A673 (cell line): Measurements from ENCODE around the gene JARID2. TPM values are rescaled to one million over a fixed set of nuclear protein-coding genes. Genes with fewer than 3 reads are reported as not detected.

Source experiments
- BruUV-seq: library from RNA; stranded (reverse); fragments of 400-500 nt; replicated peaks from 2 replicates; lab custom pipeline; 2021; lab: Mats Ljungman, UMichigan
- CTCF ChIA-PET: fragments of 300-600 bp; sonication (Branson Sonifier 250); formaldehyde crosslinking; loops from one replicate; lab custom pipeline; 2022; ENCODE audit warnings: antibody characterized with exemption; lab: Charles Lee
- POLR2A ChIA-PET: fragments of 300-600 bp; sonication (Branson Sonifier 250); formaldehyde crosslinking; loops from one replicate; lab custom pipeline; 2022; ENCODE audit warnings: antibody characterized with exemption; ENCODE audit not compliant: low non-redundant PET; lab: Charles Lee
- DNase-seq: peaks from one replicate; pipeline ENCODE4 v3.0.0-alpha.2; 2015; ENCODE audit warnings: low spot score
- H3K27ac ChIP-seq: fragments of 200-600 bp; sonication (generic); 2 replicates; pipeline ENCODE4 v1.5.1; 2016; ENCODE audit warnings: mixed run types, low read depth, mild to moderate bottlenecking, mixed read lengths, antibody characterized with exemption, low read length; ENCODE audit not compliant: poor library complexity, severe bottlenecking
- H3K27me3 ChIP-seq: fragments of 200-600 bp; sonication (generic); replicated peaks from 2 replicates; pipeline ENCODE4 v1.6.1; 2017; ENCODE audit warnings: mixed run types, low read depth, mild to moderate bottlenecking, mixed read lengths, antibody characterized with exemption, low read length; ENCODE audit not compliant: insufficient read depth, poor library complexity
- H3K36me3 ChIP-seq: fragments of 200-600 bp; sonication (generic); 2 replicates; pipeline ENCODE4 v1.6.1; 2016; ENCODE audit warnings: mixed run types, mild to moderate bottlenecking, mixed read lengths, antibody characterized with exemption, low read length; ENCODE audit not compliant: insufficient read depth, poor library complexity, severe bottlenecking
- H3K4me1 ChIP-seq: fragments of 200-600 bp; sonication (generic); 2 replicates; pipeline ENCODE4 v1.6.1; 2017; ENCODE audit warnings: mixed run types, mild to moderate bottlenecking, mixed read lengths, antibody characterized with exemption, low read length; ENCODE audit not compliant: insufficient read depth, poor library complexity, severe bottlenecking
- H3K4me3 ChIP-seq: fragments of 200-600 bp; sonication (generic); 2 replicates; pipeline ENCODE4 v1.5.1; 2016; ENCODE audit warnings: low read depth, mixed run types, mild to moderate bottlenecking, mixed read lengths, low read length; ENCODE audit not compliant: poor library complexity, severe bottlenecking
- H3K9me3 ChIP-seq: fragments of 200-600 bp; sonication (generic); 2 replicates; pipeline ENCODE4 v1.6.1; 2016; ENCODE audit warnings: mixed run types, low read depth, mild to moderate bottlenecking, mixed read lengths, antibody characterized with exemption, low read length; ENCODE audit not compliant: poor library complexity, severe bottlenecking
- CTCF ChIP-seq: fragments of 300-800, 200-600 bp; sonication (generic); conservative IDR thresholded peaks from 2 replicates; pipeline ENCODE4 v1.5.1; 2017; ENCODE audit warnings: low read depth, mild to moderate bottlenecking, antibody characterized with exemption, low read length, moderate library complexity, mixed read lengths
- EZH2 ChIP-seq: fragments of 200-600 bp; sonication (generic); IDR thresholded peaks from 2 replicates; pipeline ENCODE4 v1.6.1; 2017; ENCODE audit warnings: borderline replicate concordance, low read depth, mild to moderate bottlenecking, mixed read lengths, antibody characterized with exemption, low read length; ENCODE audit not compliant: poor library complexity, severe bottlenecking
- intact Hi-C: fragments of 100-400 bp; cut with micrococcal nuclease; formaldehyde crosslinking; loops from one replicate; pipeline ENCODE4 v1.10.0; 2022; ENCODE audit not compliant: unreplicated experiment
- total RNA-seq: library from RNA; stranded (reverse); gene quantifications from 2 replicates; pipeline ENCODE4 v1.2.3, GENCODE V29; 2021

Gene JARID2
- total RNA-seq, 1 experiment from 2014 or later: 29.4 TPM

GRCh38 chr6:15481390-15482291 is 235.8 kb downstream of the JARID2 start:
- no TSS peak for BruUV-seq
- TF ChIP-seq CTCF (no peak), EZH2 (no peak)
- Histone ChIP-seq H3K4me1 (peaks cover 73% of the 10 kb centered on the region), H3K36me3 (no peaks in the 10 kb centered on the region), H3K27me3 (no peaks in the 10 kb centered on the region), H3K9me3 (no peaks in the 10 kb centered on the region), H3K4me3 (no peak overlapping the region), H3K27ac (no peak overlapping the region)
- DNase-seq: no peak
- ChIA-PET CTCF (no interaction called here), POLR2A (no interaction called here)
- intact Hi-C loops: no loop called here

- Histone ChIP-seq H3K27me3 (no peaks in the 10 kb centered on the region), H3K4me3 (no peak overlapping the region), H3K36me3 (peaks cover 10% of the 10 kb centered on the region), H3K27ac (no peak overlapping the region), H3K9me3 (no peaks in the 10 kb centered on the region), H3K4me1 (peaks cover 60% of the 10 kb centered on the region)
- CTCF ChIA-PET: no interaction called here
- no peak for DNase-seq
- TF ChIP-seq EZH2: no peak
- no peak for TF ChIP-seq CTCF
- POLR2A ChIA-PET: no interaction called here
- no TSS peak for BruUV-seq
- intact Hi-C loops: no loop called here
Observed at GRCh38 chr6:15483060-15483459, 237.2 kb downstream of the JARID2 start.

GRCh38 chr6:15484140-15484539 is 238.3 kb downstream of the JARID2 start:
- no peaks in the 10 kb centered on the region for H3K9me3 ChIP-seq
- no peak overlapping the region for H3K27ac ChIP-seq
- no peaks in the 10 kb centered on the region for H3K27me3 ChIP-seq
- ChIA-PET POLR2A (no interaction called here), CTCF (no interaction called here)
- intact Hi-C loops: no loop called here
- H3K36me3 ChIP-seq: peaks cover 19% of the 10 kb centered on the region
- no peak for TF ChIP-seq CTCF
- TF ChIP-seq EZH2: no peak
- H3K4me1 ChIP-seq: peaks cover 60% of the 10 kb centered on the region
- BruUV-seq: no TSS peak
- DNase-seq: no peak
- no peak overlapping the region for H3K4me3 ChIP-seq
